Nephron (organoid): Measurements from ENCODE around the gene PIGU.
A peak's percentile ranks its signal among the peaks of the same experiment; 100 is the strongest.

Experiments
- H3K27ac Mint-ChIP-seq, 3 experiments: 2 replicates each; pipeline ENCODE4 v1.8.0; 2020; ENCODE audit warnings: mixed read lengths in 3 of 3, mild to moderate bottlenecking in 2 of 3, moderate library complexity in 1 of 3
- H3K27me3 Mint-ChIP-seq: 2 replicates; pipeline ENCODE4 v1.8.0; 2021; ENCODE audit warnings: low read depth, mild to moderate bottlenecking, moderate library complexity, mixed read lengths
- H3K36me3 Mint-ChIP-seq: 2 replicates; pipeline ENCODE4 v1.8.0; 2020; ENCODE audit warnings: low read depth, mixed read lengths
- H3K4me1 Mint-ChIP-seq: 2 replicates; pipeline ENCODE4 v1.8.0; 2020; ENCODE audit warnings: mixed read lengths
- H3K4me3 Mint-ChIP-seq, 3 experiments: 2 replicates each; pipeline ENCODE4 v1.8.0; 2020; ENCODE audit warnings: mild to moderate bottlenecking in 3 of 3, mixed read lengths in 3 of 3, moderate library complexity in 2 of 3
- H3K9me3 Mint-ChIP-seq: 2 replicates; pipeline ENCODE4 v1.8.0; 2020; ENCODE audit warnings: mixed read lengths
- TF ChIP-seq, protein P1 (sequence below), 3 experiments: fragments of 200-600 bp; sonication (generic); IDR thresholded peaks; one replicate each; pipeline ENCODE4 v1.5.0; 2021; ENCODE audit warnings: antibody characterized with exemption in 3 of 3; ENCODE audit not compliant: unreplicated experiment in 3 of 3

PIGU gene

DNA sequence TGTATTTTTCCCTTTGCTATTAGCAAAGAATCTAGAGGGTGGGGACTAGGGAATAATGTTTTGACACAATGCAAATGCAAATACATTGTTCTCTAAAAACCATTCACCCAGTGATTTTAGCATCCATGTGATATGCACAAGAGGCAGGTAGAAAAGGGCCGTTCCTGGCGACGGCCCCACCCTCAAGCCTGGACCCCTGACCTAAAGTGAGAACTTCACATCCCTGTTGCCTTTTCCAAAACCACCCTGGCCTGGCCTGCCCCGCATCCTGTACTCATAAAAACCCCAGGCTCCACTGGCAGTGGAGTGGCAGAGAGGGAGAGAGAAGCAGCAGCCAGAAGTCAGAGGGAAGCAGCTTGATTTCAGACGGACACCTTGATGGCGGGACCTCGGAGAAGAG is 69.8 kb downstream of the PIGU start:
- Mint-ChIP-seq H3K27ac (no peak overlapping the region), H3K36me3 (peaks cover 27% of the 10 kb centered on the region), H3K4me1 (peaks cover 22% of the 10 kb centered on the region), H3K9me3 (no peaks in the 10 kb centered on the region), H3K4me3 (no peak overlapping the region), H3K27me3 (no peaks in the 10 kb centered on the region)
- TF ChIP-seq, protein P1, sequence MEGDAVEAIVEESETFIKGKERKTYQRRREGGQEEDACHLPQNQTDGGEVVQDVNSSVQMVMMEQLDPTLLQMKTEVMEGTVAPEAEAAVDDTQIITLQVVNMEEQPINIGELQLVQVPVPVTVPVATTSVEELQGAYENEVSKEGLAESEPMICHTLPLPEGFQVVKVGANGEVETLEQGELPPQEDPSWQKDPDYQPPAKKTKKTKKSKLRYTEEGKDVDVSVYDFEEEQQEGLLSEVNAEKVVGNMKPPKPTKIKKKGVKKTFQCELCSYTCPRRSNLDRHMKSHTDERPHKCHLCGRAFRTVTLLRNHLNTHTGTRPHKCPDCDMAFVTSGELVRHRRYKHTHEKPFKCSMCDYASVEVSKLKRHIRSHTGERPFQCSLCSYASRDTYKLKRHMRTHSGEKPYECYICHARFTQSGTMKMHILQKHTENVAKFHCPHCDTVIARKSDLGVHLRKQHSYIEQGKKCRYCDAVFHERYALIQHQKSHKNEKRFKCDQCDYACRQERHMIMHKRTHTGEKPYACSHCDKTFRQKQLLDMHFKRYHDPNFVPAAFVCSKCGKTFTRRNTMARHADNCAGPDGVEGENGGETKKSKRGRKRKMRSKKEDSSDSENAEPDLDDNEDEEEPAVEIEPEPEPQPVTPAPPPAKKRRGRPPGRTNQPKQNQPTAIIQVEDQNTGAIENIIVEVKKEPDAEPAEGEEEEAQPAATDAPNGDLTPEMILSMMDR (IDR thresholded peaks at IDR 0.05; ENCODE audit: unreplicated experiment in 3 of 3): no peak

DNA sequence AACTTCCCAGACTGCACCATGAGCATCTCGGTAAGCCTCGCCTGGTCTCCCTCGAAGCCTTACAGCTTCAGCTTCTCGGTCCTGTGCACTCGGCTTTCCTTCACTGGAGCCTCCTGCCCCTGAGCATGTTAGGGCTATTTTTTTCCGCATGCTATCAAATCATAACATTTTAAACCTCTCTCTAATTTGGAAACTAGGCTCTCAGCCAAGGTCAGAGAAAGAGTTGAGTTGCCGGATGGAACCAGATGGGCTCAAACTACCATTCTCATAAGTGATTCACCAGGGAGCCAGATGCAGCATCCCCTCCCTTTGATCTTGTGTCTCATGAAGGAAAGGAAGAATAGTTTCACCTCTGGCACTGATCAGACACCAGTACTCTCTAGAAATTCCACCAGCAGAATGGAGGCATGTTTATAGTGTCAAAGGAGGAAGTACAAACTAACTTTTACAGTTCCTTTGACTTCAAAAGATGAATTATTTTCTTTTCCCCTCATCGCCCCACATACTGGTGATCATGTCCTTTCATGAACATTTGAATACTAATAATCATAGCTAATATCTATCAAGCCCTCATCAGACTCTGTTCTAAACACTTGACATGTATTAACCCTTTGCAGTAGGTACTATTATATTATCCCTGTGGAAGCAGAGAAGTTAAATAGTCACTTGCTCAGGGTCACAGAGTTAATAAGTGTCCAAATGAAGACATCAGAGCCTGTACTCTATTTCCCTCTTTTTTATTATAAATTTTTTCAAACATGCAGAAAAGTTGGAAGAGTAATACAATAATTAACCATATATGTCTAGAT is 71.7 kb downstream of the PIGU start:
- Mint-ChIP-seq H3K4me3 (peak overlapping the region in 1 of 3 experiments; percentile 16), H3K27me3 (no peaks in the 10 kb centered on the region), H3K36me3 (peaks cover 20% of the 10 kb centered on the region), H3K4me1 (peaks cover 31% of the 10 kb centered on the region), H3K27ac (peak overlapping the region; percentile 86 to 93 (median 90)), H3K9me3 (no peaks in the 10 kb centered on the region)
- TF ChIP-seq, protein P1 (IDR thresholded peaks at IDR 0.05; ENCODE audit: unreplicated experiment in 3 of 3): no peak

DNA sequence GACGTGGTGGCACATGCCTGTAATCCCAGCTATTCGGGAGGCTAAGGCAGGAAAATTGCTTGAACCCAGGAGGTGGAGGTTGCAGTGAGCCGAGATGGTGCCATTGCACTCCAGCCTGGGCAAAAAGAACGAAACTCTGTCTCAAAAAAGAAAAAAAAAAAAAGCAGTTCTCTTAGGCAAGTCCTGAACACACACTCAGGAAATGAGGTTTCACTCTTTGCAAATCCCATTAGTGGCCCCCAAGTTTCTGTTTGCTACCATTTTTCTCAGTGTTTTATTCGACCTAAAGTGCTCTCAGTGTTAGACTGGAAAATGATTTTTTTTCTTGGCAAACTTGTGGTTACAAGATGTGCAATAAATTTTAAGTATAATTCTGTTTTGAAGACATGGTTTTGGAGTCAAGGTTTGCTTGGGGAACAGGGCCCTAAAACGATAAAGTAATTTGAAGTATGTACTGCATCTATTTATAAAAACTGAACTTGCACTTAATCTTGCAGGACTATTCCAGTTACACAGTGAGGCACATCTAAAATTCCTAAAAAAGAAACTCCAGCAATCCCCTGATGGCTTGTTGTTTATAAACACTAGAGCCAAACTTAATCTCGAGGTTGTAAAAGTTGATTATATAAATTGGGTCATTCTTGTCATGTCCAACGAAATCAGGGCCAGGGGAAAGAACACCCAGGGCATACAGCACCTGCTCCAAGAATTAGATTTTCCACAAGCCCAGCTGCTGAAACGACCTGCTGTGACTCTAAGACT is 75.8 kb downstream of the PIGU start:
- H3K36me3 Mint-ChIP-seq: peaks cover 4% of the 10 kb centered on the region
- TF ChIP-seq, protein P1 (IDR thresholded peaks at IDR 0.05; ENCODE audit: unreplicated experiment in 3 of 3): no peak
- H3K9me3 Mint-ChIP-seq: no peaks in the 10 kb centered on the region
- no peaks in the 10 kb centered on the region for H3K27me3 Mint-ChIP-seq
- H3K4me3 Mint-ChIP-seq: no peak overlapping the region
- H3K4me1 Mint-ChIP-seq: peaks cover 26% of the 10 kb centered on the region
- H3K27ac Mint-ChIP-seq: peak overlapping the region; percentile 44 to 68 (median 51)

DNA sequence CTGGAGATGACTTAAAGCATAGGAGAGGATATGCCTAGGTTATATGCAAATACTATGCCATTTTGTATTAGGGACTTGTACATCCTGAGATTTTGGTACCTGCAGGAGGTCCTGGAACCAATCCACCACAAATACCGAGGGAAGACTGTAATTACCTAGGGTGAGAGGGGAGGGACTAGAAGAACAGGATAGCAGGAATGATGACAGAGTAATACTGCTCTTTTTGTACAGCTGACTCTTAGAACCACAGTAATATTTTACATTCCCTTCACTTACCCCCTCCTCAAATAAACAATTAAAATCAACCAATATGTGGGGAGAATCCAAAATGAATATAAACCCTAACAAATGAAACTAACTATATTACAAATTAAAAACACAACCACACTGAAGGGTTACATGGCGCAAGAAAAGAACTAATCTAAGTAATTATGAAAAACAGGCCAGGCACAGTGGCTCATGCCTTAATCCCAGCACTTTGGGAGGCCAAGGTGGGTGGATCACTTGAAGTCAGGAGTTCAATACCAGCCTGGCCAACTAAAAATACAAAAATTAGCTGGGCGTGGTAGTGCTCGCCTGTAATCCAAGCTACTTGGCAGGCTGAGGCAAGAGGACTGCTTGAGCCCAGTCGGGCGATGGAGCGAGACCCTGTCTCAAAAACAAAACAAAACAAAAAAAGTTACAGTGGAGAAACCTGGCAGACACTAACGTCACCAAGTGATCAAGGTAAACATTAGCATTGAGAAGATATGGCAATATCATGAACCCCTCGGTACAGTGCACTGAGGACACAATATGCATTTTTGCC is 81.3 kb downstream of the PIGU start:
- H3K4me3 Mint-ChIP-seq: no peak overlapping the region
- H3K27ac Mint-ChIP-seq: no peak overlapping the region
- H3K27me3 Mint-ChIP-seq: no peaks in the 10 kb centered on the region
- TF ChIP-seq, protein P1 (IDR thresholded peaks at IDR 0.05; ENCODE audit: unreplicated experiment in 3 of 3): no peak
- no peaks in the 10 kb centered on the region for H3K36me3 Mint-ChIP-seq
- H3K4me1 Mint-ChIP-seq: no peaks in the 10 kb centered on the region
- H3K9me3 Mint-ChIP-seq: no peaks in the 10 kb centered on the region

DNA sequence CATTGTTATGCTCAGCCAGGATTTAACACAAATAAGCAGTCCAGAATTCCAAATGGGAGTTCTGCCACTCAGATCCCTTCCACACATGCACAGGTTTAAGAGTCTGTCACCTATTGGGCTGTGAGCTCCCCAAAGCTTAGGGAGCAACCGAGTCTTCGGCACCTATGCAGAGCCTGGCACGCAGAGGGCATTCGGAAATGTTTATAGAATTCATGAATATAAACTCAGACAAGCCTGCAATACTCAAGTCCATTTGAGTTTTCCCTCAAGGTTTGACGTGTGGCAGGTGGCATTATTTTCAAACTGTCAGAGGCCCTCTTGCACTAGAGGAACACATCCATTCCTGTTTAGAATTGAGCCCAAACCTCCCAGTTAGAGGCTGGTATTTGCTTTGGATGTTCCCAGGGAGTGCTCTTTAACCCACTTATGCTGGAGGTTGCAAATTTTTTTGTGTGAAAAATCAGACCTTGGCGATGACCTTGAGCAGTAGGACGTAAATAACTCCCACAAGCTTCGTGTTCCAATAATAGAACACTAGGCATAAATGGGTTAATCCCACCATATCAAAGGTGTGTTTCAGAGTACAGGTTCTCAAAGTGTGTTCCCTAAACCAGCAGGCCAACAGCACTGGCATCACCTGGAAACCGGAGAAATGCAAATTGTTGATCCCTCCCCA is 90.3 kb downstream of the PIGU start:
- H3K4me1 Mint-ChIP-seq: no peaks in the 10 kb centered on the region
- TF ChIP-seq, protein P1 (IDR thresholded peaks at IDR 0.05; ENCODE audit: unreplicated experiment in 3 of 3): no peak
- no peaks in the 10 kb centered on the region for H3K9me3 Mint-ChIP-seq
- peaks cover 11% of the 10 kb centered on the region for H3K36me3 Mint-ChIP-seq
- H3K27me3 Mint-ChIP-seq: no peaks in the 10 kb centered on the region
- H3K27ac Mint-ChIP-seq: no peak overlapping the region
- no peak overlapping the region for H3K4me3 Mint-ChIP-seq
